Endodermal cell (in vitro differentiated cells): ENCODE data around the gene BLVRA. TPM values are rescaled to one million over a fixed set of nuclear protein-coding genes. Genes with fewer than 3 reads are reported as not detected.

Experiments
- DNase-seq: peaks from one replicate; pipeline ENCODE4 v3.0.0-alpha.2; 2017
- H3K27ac ChIP-seq: 2 replicates; pipeline ENCODE4 v1.5.1; 2013; ENCODE audit warnings: mild to moderate bottlenecking, low read depth, low read length, moderate library complexity
- H3K27me3 ChIP-seq: 2 replicates; pipeline ENCODE4 v1.6.1; 2013; ENCODE audit warnings: mild to moderate bottlenecking, low read length, moderate library complexity; ENCODE audit not compliant: insufficient read depth, control insufficient read depth, poor library complexity, severe bottlenecking
- H3K36me3 ChIP-seq: 2 replicates; pipeline ENCODE4 v1.7.0; 2013; ENCODE audit warnings: mild to moderate bottlenecking, low read length, moderate library complexity; ENCODE audit not compliant: control insufficient read depth, insufficient read depth
- H3K4me1 ChIP-seq: one replicate; pipeline ENCODE4 v1.7.0; 2013; ENCODE audit warnings: low read length; ENCODE audit not compliant: control insufficient read depth, insufficient read depth
- H3K4me3 ChIP-seq: 2 replicates; pipeline ENCODE4 v1.5.1; 2013; ENCODE audit warnings: mild to moderate bottlenecking, low read length, moderate library complexity
- H3K9ac ChIP-seq: 2 replicates; pipeline ENCODE4 v1.6.1; 2013; ENCODE audit warnings: mild to moderate bottlenecking, low read length, moderate library complexity; ENCODE audit not compliant: poor library complexity, severe bottlenecking; ENCODE audit errors: extremely low read depth
- H3K9me3 ChIP-seq: 2 replicates; pipeline ENCODE4 v1.6.1; 2013; ENCODE audit warnings: mild to moderate bottlenecking, low read length, moderate library complexity; ENCODE audit not compliant: control insufficient read depth
- H3K27ac Mint-ChIP-seq: 2 replicates; pipeline ENCODE4 v1.8.0; 2020; ENCODE audit warnings: mixed read lengths
- H3K27me3 Mint-ChIP-seq: 2 replicates; pipeline ENCODE4 v1.8.0; 2021; ENCODE audit warnings: mild to moderate bottlenecking, mixed read lengths; ENCODE audit not compliant: insufficient read depth
- H3K36me3 Mint-ChIP-seq: 2 replicates; pipeline ENCODE4 v1.8.0; 2020; ENCODE audit warnings: low read depth, mixed read lengths
- H3K4me1 Mint-ChIP-seq: 2 replicates; pipeline ENCODE4 v1.8.0; 2020; ENCODE audit warnings: mixed read lengths
- H3K4me3 Mint-ChIP-seq: 2 replicates; pipeline ENCODE4 v1.8.0; 2020; ENCODE audit warnings: mild to moderate bottlenecking, moderate library complexity, mixed read lengths
- H3K9me3 Mint-ChIP-seq: 2 replicates; pipeline ENCODE4 v1.8.0; 2020; ENCODE audit warnings: mild to moderate bottlenecking, mixed read lengths
- WGBS, 2 experiments: methylation state at CpG; one replicate each; pipeline versions ENCODE4 v1.1.5 to v1.1.7; 2013; ENCODE audit warnings: missing lambda C conversion rate in 2 of 2, mixed read lengths in 1 of 2; ENCODE audit not compliant: insufficient coverage in 1 of 2, insufficient read length in 1 of 2; 5-methylcytosine and 5-hydroxymethylcytosine counted together
- total RNA-seq, 2 donors: library from RNA; stranded (reverse); fragmentation: NEBNext Ultra II Directional in 1 of 2; extraction: Animal tissue kit (Norgen Biotek cat#: 25700) in 1 of 2; gene quantifications; 2 replicates in 1 of 2; 3 replicates in 1 of 2; pipeline ENCODE4 v1.2.1, GENCODE V29; 2021
- TF ChIP-seq, protein P1 (sequence below): fragments of 200-600 bp; sonication (generic); conservative IDR thresholded peaks from 2 replicates; pipeline ENCODE4 v1.5.0; 2021; ENCODE audit warnings: antibody characterized with exemption, mild to moderate bottlenecking

The BLVRA gene
- total RNA-seq, 2 donors from 2014 or later, result 32.0 to 41.2 TPM

- H3K4me1 ChIP-seq, result no peaks in the 10 kb centered on the region
- Mint-ChIP-seq H3K9me3 (peaks cover 13% of the 10 kb centered on the region), H3K4me3 (no peak overlapping the region), H3K36me3 (peaks cover 4% of the 10 kb centered on the region), H3K27me3 (peaks cover 3% of the 10 kb centered on the region), H3K27ac (no peak overlapping the region), H3K4me1 (no peaks in the 10 kb centered on the region)
- no peak overlapping the region for H3K27ac ChIP-seq
- no peak overlapping the region for H3K4me3 ChIP-seq
- TF ChIP-seq, protein P1, sequence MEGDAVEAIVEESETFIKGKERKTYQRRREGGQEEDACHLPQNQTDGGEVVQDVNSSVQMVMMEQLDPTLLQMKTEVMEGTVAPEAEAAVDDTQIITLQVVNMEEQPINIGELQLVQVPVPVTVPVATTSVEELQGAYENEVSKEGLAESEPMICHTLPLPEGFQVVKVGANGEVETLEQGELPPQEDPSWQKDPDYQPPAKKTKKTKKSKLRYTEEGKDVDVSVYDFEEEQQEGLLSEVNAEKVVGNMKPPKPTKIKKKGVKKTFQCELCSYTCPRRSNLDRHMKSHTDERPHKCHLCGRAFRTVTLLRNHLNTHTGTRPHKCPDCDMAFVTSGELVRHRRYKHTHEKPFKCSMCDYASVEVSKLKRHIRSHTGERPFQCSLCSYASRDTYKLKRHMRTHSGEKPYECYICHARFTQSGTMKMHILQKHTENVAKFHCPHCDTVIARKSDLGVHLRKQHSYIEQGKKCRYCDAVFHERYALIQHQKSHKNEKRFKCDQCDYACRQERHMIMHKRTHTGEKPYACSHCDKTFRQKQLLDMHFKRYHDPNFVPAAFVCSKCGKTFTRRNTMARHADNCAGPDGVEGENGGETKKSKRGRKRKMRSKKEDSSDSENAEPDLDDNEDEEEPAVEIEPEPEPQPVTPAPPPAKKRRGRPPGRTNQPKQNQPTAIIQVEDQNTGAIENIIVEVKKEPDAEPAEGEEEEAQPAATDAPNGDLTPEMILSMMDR, result no peak
- H3K9me3 ChIP-seq, result peaks cover 13% of the 10 kb centered on the region
- H3K27me3 ChIP-seq, result no peaks in the 10 kb centered on the region
- no peak for DNase-seq
- no peak overlapping the region for H3K9ac ChIP-seq
- no peaks in the 10 kb centered on the region for H3K36me3 ChIP-seq
These were observed 96.7 kb downstream of the BLVRA start for GRCh38 chr7:43855176-43855575.

DNA sequence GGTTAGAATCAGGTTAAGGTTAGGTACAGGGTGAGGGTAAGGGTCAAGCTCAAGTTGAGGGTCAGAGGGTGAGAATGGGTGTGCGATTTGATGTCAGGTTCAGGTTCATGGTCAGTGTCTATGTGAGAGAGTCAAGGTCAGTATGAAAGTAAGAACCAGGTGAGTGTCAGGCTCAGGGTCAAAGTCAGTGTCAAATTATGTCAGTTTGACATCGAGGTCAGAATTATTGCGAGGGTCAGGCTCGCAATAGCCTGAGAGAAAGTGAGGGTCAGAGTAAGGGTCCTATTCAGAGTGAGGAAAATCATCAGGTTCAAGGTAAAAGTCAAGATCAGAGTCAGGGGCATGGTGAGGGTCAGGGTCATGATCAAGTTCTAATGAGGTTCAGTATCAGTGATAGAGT, 97.8 kb downstream of the BLVRA start:
- peaks cover 14% of the 10 kb centered on the region for H3K9me3 ChIP-seq
- Mint-ChIP-seq H3K27ac (no peak overlapping the region), H3K27me3 (peaks cover 3% of the 10 kb centered on the region), H3K4me1 (no peaks in the 10 kb centered on the region), H3K36me3 (peaks cover 4% of the 10 kb centered on the region), H3K9me3 (peaks cover 14% of the 10 kb centered on the region), H3K4me3 (no peak overlapping the region)
- WGBS, 2 experiments, result 77 to 91% methylated on average over 4 of the region's 4 CpGs
- TF ChIP-seq, protein P1, result no peak
- H3K27ac ChIP-seq, result no peak overlapping the region
- H3K9ac ChIP-seq, result no peak overlapping the region
- H3K27me3 ChIP-seq, result no peaks in the 10 kb centered on the region
- no peaks in the 10 kb centered on the region for H3K36me3 ChIP-seq
- DNase-seq, result no peak
- H3K4me3 ChIP-seq, result no peak overlapping the region
- no peaks in the 10 kb centered on the region for H3K4me1 ChIP-seq

Other genes starting within 250 kb of the BLVRA start
- gene STK17A, start 175.6 kb upstream of the BLVRA start, total RNA-seq, result 10 to 100 TPM; 15.6 to 18.4 TPM
- gene COA1, start 29.2 kb upstream of the BLVRA start, total RNA-seq, result 100 to 1,000 TPM; 104 to 144 TPM
- gene MRPS24, start 110.8 kb downstream of the BLVRA start, total RNA-seq, result 10 to 100 TPM; 86.5 to 91.0 TPM
- gene URGCP, start 147.9 kb downstream of the BLVRA start, total RNA-seq, result 10 to 100 TPM; 23.2 to 23.8 TPM
- gene UBE2D4, start 167.8 kb downstream of the BLVRA start, total RNA-seq, result 10 to 100 TPM in 1 of 2 donors, 1 to 10 TPM in 1; 10.0 to 10.7 TPM
- gene SPDYE1, start 239.2 kb downstream of the BLVRA start, total RNA-seq, result under 1 TPM in 1 of 2 donors, not detected in 1; 0.15 TPM